GM23338 (cell line): ENCODE data around the gene HDAC6. TPM values are rescaled to one million over a fixed set of nuclear protein-coding genes. Genes with fewer than 3 reads are reported as not detected.
A peak's percentile ranks its signal among the peaks of the same experiment; 100 is the strongest.

Experiments
- ATAC-seq: fragments of 200-7000 bp; cut with Tn5 transposase; 3 replicates; pipeline ENCODE4 v1.9.1; 2020
- DNase-seq: peaks from one replicate; pipeline ENCODE4 v3.0.0-alpha.2; 2015; ENCODE audit warnings: low spot score
- H2AFZ ChIP-seq: fragments of 200-600 bp; sonication (generic); 2 replicates; pipeline ENCODE4 v1.8.0; 2016; ENCODE audit warnings: antibody characterized with exemption, mild to moderate bottlenecking, moderate library complexity
- H3F3A ChIP-seq: fragments of 200-600 bp; sonication (generic); replicated peaks from 2 replicates; pipeline ENCODE4 v1.8.0; 2017; ENCODE audit warnings: antibody characterized with exemption, mixed run types, low read depth
- H3K27ac ChIP-seq: fragments of 200-600 bp; sonication (generic); 2 replicates; pipeline ENCODE4 v1.6.1; 2016; ENCODE audit warnings: low read depth
- H3K27me3 ChIP-seq: fragments of 200-600 bp; sonication (generic); 2 replicates; pipeline ENCODE4 v1.8.0; 2016; ENCODE audit warnings: mild to moderate bottlenecking, mixed run types, moderate library complexity; ENCODE audit not compliant: insufficient read depth
- H3K36me3 ChIP-seq: fragments of 200-600 bp; sonication (generic); 2 replicates; pipeline ENCODE4 v1.8.0; 2016; ENCODE audit warnings: mild to moderate bottlenecking; ENCODE audit not compliant: insufficient read depth
- H3K4me1 ChIP-seq: fragments of 200-600 bp; sonication (generic); 2 replicates; pipeline ENCODE4 v1.8.0; 2016; ENCODE audit warnings: mild to moderate bottlenecking, moderate library complexity; ENCODE audit not compliant: insufficient read depth
- H3K4me2 ChIP-seq: fragments of 200-600 bp; sonication (generic); 2 replicates; pipeline ENCODE4 v1.7.1; 2017; ENCODE audit warnings: mixed run types
- H3K4me3 ChIP-seq: fragments of 200-600 bp; sonication (generic); 2 replicates; pipeline ENCODE4 v1.6.1; 2016; ENCODE audit warnings: mixed run types
- H3K79me2 ChIP-seq: fragments of 200-600 bp; sonication (generic); replicated peaks from 2 replicates; pipeline ENCODE4 v1.8.0; 2017; ENCODE audit warnings: mild to moderate bottlenecking; ENCODE audit not compliant: insufficient read depth
- H3K9me2 ChIP-seq: fragments of 200-600 bp; sonication (generic); 2 replicates; pipeline ENCODE4 v1.8.0; 2017; ENCODE audit not compliant: insufficient read depth
- H4K20me1 ChIP-seq: fragments of 200-600 bp; sonication (generic); replicated peaks from 2 replicates; pipeline ENCODE4 v1.8.0; 2017; ENCODE audit warnings: mild to moderate bottlenecking; ENCODE audit not compliant: insufficient read depth
- H3K27ac Mint-ChIP-seq: 2 replicates; pipeline ENCODE4 v1.8.0; 2020; ENCODE audit warnings: inconsistent platforms, mild to moderate bottlenecking, moderate library complexity, mixed read lengths
- H3K27me3 Mint-ChIP-seq: 3 replicates; pipeline ENCODE4 v1.8.0; 2022; ENCODE audit warnings: low read depth, mild to moderate bottlenecking, moderate library complexity, mixed read lengths, inconsistent platforms; ENCODE audit not compliant: insufficient read depth, poor library complexity
- H3K36me3 Mint-ChIP-seq: 3 replicates; pipeline ENCODE4 v1.8.0; 2021; ENCODE audit warnings: low read depth, mild to moderate bottlenecking, inconsistent platforms, moderate library complexity, mixed read lengths
- H3K4me1 Mint-ChIP-seq: 3 replicates; pipeline ENCODE4 v1.8.0; 2020; ENCODE audit warnings: mild to moderate bottlenecking, inconsistent platforms, mixed read lengths
- H3K4me3 Mint-ChIP-seq: 3 replicates; pipeline ENCODE4 v1.8.0; 2021; ENCODE audit warnings: moderate library complexity, mild to moderate bottlenecking, inconsistent platforms, mixed read lengths
- H3K9me3 Mint-ChIP-seq: 3 replicates; pipeline ENCODE4 v1.8.0; 2020; ENCODE audit warnings: moderate library complexity, mild to moderate bottlenecking, inconsistent platforms, mixed read lengths
- CREB1 ChIP-seq: fragments of 250-450 bp; sonication (Bioruptor Pico); IDR thresholded peaks from 2 replicates; pipeline ENCODE4 v1.5.0; 2020; ENCODE audit warnings: low read depth, mild to moderate bottlenecking, moderate library complexity
- EZH2 ChIP-seq: fragments of 200-600 bp; sonication (generic); IDR thresholded peaks from one replicate; pipeline ENCODE4 v1.8.0; 2017; ENCODE audit warnings: antibody characterized with exemption, mild to moderate bottlenecking, low read depth; ENCODE audit not compliant: unreplicated experiment
- JUNB ChIP-seq: IDR thresholded peaks from one replicate; pipeline ENCODE4 v1.6.1; 2016; ENCODE audit warnings: antibody characterized with exemption; ENCODE audit not compliant: unreplicated experiment
- POLR2AphosphoS5 ChIP-seq: IDR thresholded peaks from 2 replicates; pipeline ENCODE4 v1.6.1; 2016; ENCODE audit warnings: antibody characterized with exemption, low read depth
- REST ChIP-seq: IDR thresholded peaks from one replicate; pipeline ENCODE4 v1.6.1; 2018; ENCODE audit warnings: antibody characterized with exemption; ENCODE audit not compliant: unreplicated experiment
- STAT1 ChIP-seq: IDR thresholded peaks from one replicate; pipeline ENCODE4 v1.6.1; 2016; ENCODE audit warnings: antibody characterized with exemption; ENCODE audit not compliant: unreplicated experiment
- ZNF114 ChIP-seq: fragments of 250-450 bp; sonication (Bioruptor Pico); IDR thresholded peaks from 2 replicates; pipeline ENCODE4 v1.5.0; 2020; ENCODE audit warnings: mild to moderate bottlenecking, moderate library complexity
- ZNF331 ChIP-seq: fragments of 250-450 bp; sonication (Bioruptor Pico); IDR thresholded peaks from 2 replicates; pipeline ENCODE4 v1.5.0; 2020; ENCODE audit warnings: low read depth, mild to moderate bottlenecking, moderate library complexity
- ZNF462 ChIP-seq: fragments of 250-450 bp; sonication (Bioruptor Pico); IDR thresholded peaks from 2 replicates; pipeline ENCODE4 v1.5.0; 2020; ENCODE audit warnings: mild to moderate bottlenecking, moderate library complexity
- long read RNA-seq: library from polyadenylated mRNA; unstranded; transcript quantifications from one replicate; pipeline ENCODE4 v2.0.0, GENCODE V29; 2020; ENCODE audit not compliant: unreplicated experiment
- polyA plus RNA-seq: library from polyadenylated mRNA; unstranded; fragments of >200 nt; fragmentation: Nextera tagmentation; extraction: Ambion mirVana; gene quantifications from 2 replicates; pipeline ENCODE4 v1.2.1, GENCODE V29; 2016
- total RNA-seq: library from RNA; depleted of rRNA; stranded (reverse); fragments of >200 nt; shearing (Covaris generic); gene quantifications from 2 replicates; pipeline ENCODE4 v1.2.3, GENCODE V29; 2014; rRNA removed
- TF ChIP-seq, protein P1 (sequence below): IDR thresholded peaks from 2 replicates; pipeline ENCODE4 v1.6.1; 2016; ENCODE audit warnings: antibody characterized with exemption
- TF ChIP-seq, protein P2 (sequence below), 2 experiments: fragments of 200-600 bp in 1 of 2; sonication (generic) in 1 of 2; conservative IDR thresholded peaks; 2 replicates each; pipeline versions ENCODE4 v1.5.1 to v1.6.1; 2016 to 2017; ENCODE audit warnings: antibody characterized with exemption in 2 of 2, low read depth in 2 of 2, mild to moderate bottlenecking in 2 of 2, moderate library complexity in 1 of 2

The HDAC6 gene
- 49.8 and 61.2 TPM in 2 replicates for total RNA-seq
- 29.7 and 33.0 TPM in 2 replicates for polyA plus RNA-seq
- long read RNA-seq, full-length matches to known transcripts, result 2 of 2 reads
- long read RNA-seq, partial matches to known transcripts, result 0 of 2 reads
- long read RNA-seq, other reads (novel, unspliced or antisense), result 0 of 2 reads

DNA sequence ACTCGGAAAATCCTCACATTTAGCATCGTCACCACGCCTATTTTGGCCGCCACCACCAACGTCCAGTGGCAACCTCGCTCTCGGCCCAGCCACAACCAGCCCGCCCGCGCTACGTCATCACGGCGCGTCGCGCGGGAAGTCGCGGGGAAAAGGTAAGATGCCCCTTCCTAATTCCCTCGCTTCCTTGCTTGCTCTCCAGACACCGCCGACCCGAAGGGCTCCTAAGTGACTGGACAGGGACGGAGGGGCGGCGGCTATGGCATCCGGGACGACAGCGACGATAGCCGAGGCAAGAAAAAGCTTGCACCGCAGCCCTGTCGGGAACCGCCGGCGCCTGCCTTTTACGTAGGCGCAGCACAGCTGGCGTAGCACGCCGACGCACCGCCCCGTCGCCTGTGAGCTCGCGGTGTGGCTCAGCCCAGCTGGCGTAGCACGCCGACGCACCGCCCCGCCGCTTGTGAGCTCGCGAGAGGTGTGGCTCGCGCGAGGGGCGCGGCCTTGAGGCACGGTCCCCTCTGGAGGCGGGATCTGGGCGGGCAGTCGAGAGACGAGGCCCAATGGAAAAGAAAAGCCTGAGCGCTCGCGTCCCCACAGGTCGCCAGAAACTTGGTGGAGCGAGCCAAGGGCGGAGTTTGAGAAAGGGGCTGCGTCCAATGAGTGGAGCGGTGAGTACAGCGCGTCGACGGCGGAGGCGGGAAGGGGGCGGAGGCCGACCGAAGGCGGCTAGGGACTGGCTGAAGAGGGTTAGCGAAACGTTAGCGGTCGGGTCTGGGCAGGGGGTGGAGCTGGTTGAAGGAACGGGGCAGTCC, at the start of gene HDAC6:
HDAC6 (plus strand) TSS at position 788 of the 809 bp plus-strand sequence. CDS start 626 bp downstream, outside the sequence.
- Histone ChIP-seq H4K20me1 (no peaks in the 10 kb centered on the region), H3K4me2 (peak within 1 kb of the TSS; percentile 91), H3K9me2 (no peaks in the 10 kb centered on the region), H3K4me1 (peaks cover 3% of the 10 kb centered on the region; the same call in 1 of the 2 replicates), H2AFZ (no peak within 1 kb of the TSS), H3F3A (0 out of 2 replicates have a peak, but pooled peaks cover 2% of the 10 kb centered on the region), H3K27me3 (no peaks in the 10 kb centered on the region), H3K4me3 (peak within 1 kb of the TSS; percentile 68), H3K27ac (peak within 1 kb of the TSS; percentile 96), H3K36me3 (no peaks in the 10 kb centered on the region), H3K79me2 (no peaks in the 10 kb centered on the region)
- Mint-ChIP-seq H3K9me3 (no peaks in the 10 kb centered on the region), H3K4me3 (peak within 1 kb of the TSS; percentile 98), H3K27ac (peak within 1 kb of the TSS; percentile 100), H3K4me1 (peaks cover 6% of the 10 kb centered on the region; the same call in 2 of the 3 replicates), H3K27me3 (peaks cover 8% of the 10 kb centered on the region), H3K36me3 (peaks cover 19% of the 10 kb centered on the region)
- DNase-seq (peak; percentile 95), ATAC-seq (peak; percentile 89)
- TF ChIP-seq CREB1 (CRISPR knock-in tag), result peak; percentile 95
- TF ChIP-seq STAT1, result no peak
- no peak for TF ChIP-seq REST
- no peak for TF ChIP-seq EZH2
- peak; percentile 47; the same call in 1 of the 2 replicates for TF ChIP-seq POLR2AphosphoS5
- no peak for TF ChIP-seq ZNF331 (CRISPR knock-in tag)
- TF ChIP-seq, protein P1, sequence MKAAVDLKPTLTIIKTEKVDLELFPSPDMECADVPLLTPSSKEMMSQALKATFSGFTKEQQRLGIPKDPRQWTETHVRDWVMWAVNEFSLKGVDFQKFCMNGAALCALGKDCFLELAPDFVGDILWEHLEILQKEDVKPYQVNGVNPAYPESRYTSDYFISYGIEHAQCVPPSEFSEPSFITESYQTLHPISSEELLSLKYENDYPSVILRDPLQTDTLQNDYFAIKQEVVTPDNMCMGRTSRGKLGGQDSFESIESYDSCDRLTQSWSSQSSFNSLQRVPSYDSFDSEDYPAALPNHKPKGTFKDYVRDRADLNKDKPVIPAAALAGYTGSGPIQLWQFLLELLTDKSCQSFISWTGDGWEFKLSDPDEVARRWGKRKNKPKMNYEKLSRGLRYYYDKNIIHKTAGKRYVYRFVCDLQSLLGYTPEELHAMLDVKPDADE, result 0 out of 2 replicates have a peak, but pooled peaks have one; percentile 27
- no peak for TF ChIP-seq JUNB
- TF ChIP-seq ZNF462 (CRISPR knock-in tag), result no peak
- no peak for TF ChIP-seq ZNF114 (CRISPR knock-in tag)
- TF ChIP-seq, protein P2, sequence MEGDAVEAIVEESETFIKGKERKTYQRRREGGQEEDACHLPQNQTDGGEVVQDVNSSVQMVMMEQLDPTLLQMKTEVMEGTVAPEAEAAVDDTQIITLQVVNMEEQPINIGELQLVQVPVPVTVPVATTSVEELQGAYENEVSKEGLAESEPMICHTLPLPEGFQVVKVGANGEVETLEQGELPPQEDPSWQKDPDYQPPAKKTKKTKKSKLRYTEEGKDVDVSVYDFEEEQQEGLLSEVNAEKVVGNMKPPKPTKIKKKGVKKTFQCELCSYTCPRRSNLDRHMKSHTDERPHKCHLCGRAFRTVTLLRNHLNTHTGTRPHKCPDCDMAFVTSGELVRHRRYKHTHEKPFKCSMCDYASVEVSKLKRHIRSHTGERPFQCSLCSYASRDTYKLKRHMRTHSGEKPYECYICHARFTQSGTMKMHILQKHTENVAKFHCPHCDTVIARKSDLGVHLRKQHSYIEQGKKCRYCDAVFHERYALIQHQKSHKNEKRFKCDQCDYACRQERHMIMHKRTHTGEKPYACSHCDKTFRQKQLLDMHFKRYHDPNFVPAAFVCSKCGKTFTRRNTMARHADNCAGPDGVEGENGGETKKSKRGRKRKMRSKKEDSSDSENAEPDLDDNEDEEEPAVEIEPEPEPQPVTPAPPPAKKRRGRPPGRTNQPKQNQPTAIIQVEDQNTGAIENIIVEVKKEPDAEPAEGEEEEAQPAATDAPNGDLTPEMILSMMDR (conservative IDR thresholded peaks at IDR 0.05; ENCODE audit: low read depth in 2 of 2), result no peak
